ENCODE results near the gene ACTR3.

GRCh38 chr2:113888641-113889470 is 1.0 kb upstream of the ACTR3 start:
- TF ChIP-seq ETV6 (CRISPR knock-in tag; IDR thresholded peaks at IDR 0.05) (no peak), MLX (CRISPR knock-in tag; IDR thresholded peaks at IDR 0.05) (no peak), CTCF (IDR thresholded peaks at IDR 0.05) (no peak), IRF2 (CRISPR knock-in tag; IDR thresholded peaks at IDR 0.05; ENCODE audit: borderline replicate concordance, low read depth) (no peak), ATF1 (CRISPR knock-in tag; IDR thresholded peaks at IDR 0.05) (no peak), USF2 (CRISPR knock-in tag; IDR thresholded peaks at IDR 0.05) (no peak), CDX4 (CRISPR knock-in tag; IDR thresholded peaks at IDR 0.05; ENCODE audit: borderline replicate concordance) (no peak), PRDM15 (CRISPR knock-in tag; IDR thresholded peaks at IDR 0.05) (no peak), MAX (CRISPR knock-in tag; IDR thresholded peaks at IDR 0.05) (no peak), MYBL2 (CRISPR knock-in tag; IDR thresholded peaks at IDR 0.05) (no peak), CREM (CRISPR knock-in tag; IDR thresholded peaks at IDR 0.05) (no peak)

Measured in WTC11 (cell line).